HG03442 (cell line): Measurements from ENCODE around the gene SLC47A1.
"Not testable (repeated sequence)": the region's sequence is repeated elsewhere in the genome, so short reads cannot be mapped to it uniquely, and the experiment has no call there.

Source experiments
- ATAC-seq: cut with Tn5 transposase; IDR thresholded peaks from one replicate; pipeline ENCODE4 v1.9.1; 2021; ENCODE audit warnings: mild to moderate bottlenecking, moderate library complexity; ENCODE audit not compliant: unreplicated experiment

Gene SLC47A1

GRCh38 chr17:19551591-19552148, 18.0 kb downstream of the SLC47A1 start:
- ATAC-seq, result no peak

- no peak for ATAC-seq
These were observed 19.4 kb downstream of the SLC47A1 start for GRCh38 chr17:19553036-19553435.

GRCh38 chr17:19554393-19554792, 20.7 kb downstream of the SLC47A1 start:
- ATAC-seq, result no peak

GRCh38 chr17:19555746-19556145, 22.1 kb downstream of the SLC47A1 start:
- no peak for ATAC-seq

GRCh38 chr17:19558946-19559345, 25.3 kb downstream of the SLC47A1 start:
- no peak for ATAC-seq

- no peak for ATAC-seq
These were observed 28.2 kb downstream of the SLC47A1 start for GRCh38 chr17:19561697-19562318.

GRCh38 chr17:19565817-19566575, 32.3 kb downstream of the SLC47A1 start:
- ATAC-seq, result no peak

GRCh38 chr17:19567216-19568015, 33.8 kb downstream of the SLC47A1 start:
- no peak for ATAC-seq

- no peak for ATAC-seq
These were observed 34.3 kb downstream of the SLC47A1 start for GRCh38 chr17:19568016-19568350.

- ATAC-seq, result no peak
These were observed 36.3 kb downstream of the SLC47A1 start for GRCh38 chr17:19569785-19570543.

GRCh38 chr17:19570544-19571062, 36.9 kb downstream of the SLC47A1 start:
- no peak for ATAC-seq

GRCh38 chr17:19573075-19573474, 39.4 kb downstream of the SLC47A1 start:
- ATAC-seq, result no peak

- no peak for ATAC-seq
These were observed 41.3 kb downstream of the SLC47A1 start for GRCh38 chr17:19574956-19575355.

GRCh38 chr17:19578545-19578944, 44.9 kb downstream of the SLC47A1 start:
- ATAC-seq, result no peak

- no peak for ATAC-seq
These were observed 45.6 kb downstream of the SLC47A1 start for GRCh38 chr17:19579192-19579761.

- no peak for ATAC-seq
These were observed 46.4 kb downstream of the SLC47A1 start for GRCh38 chr17:19579867-19580565.

GRCh38 chr17:19580566-19580920, 46.9 kb downstream of the SLC47A1 start:
- ATAC-seq, result not testable (repeated sequence)

- ATAC-seq, result not testable (repeated sequence)
These were observed 48.5 kb downstream of the SLC47A1 start for GRCh38 chr17:19582152-19582551.

GRCh38 chr17:19583871-19584270, 50.2 kb downstream of the SLC47A1 start:
- ATAC-seq, result no peak

- ATAC-seq, result no peak
These were observed 56.8 kb downstream of the SLC47A1 start for GRCh38 chr17:19590451-19590850.
